Endometrial microvascular endothelial cells (primary cell): Measurements from ENCODE around the gene TIGAR. TPM values are rescaled to one million over a fixed set of nuclear protein-coding genes. Genes with fewer than 3 reads are reported as not detected.

Experiments
- in situ Hi-C: cut with HindIII; loops from 2 replicates; pipeline ENCODE4 v1.10.0; 2017; ENCODE audit warnings: low sequenced_read_pairs, low pct_unique_long_range_greater_than_20kb; ENCODE audit errors: inconsistent ontology term
- total RNA-seq: library from RNA; depleted of rRNA; stranded (reverse); fragments of >200 nt; gene quantifications from one replicate; pipeline ENCODE4 v1.2.3, GENCODE V29; 2015; ENCODE audit errors: inconsistent ontology term

Gene TIGAR
- 22.6 TPM for total RNA-seq

DNA sequence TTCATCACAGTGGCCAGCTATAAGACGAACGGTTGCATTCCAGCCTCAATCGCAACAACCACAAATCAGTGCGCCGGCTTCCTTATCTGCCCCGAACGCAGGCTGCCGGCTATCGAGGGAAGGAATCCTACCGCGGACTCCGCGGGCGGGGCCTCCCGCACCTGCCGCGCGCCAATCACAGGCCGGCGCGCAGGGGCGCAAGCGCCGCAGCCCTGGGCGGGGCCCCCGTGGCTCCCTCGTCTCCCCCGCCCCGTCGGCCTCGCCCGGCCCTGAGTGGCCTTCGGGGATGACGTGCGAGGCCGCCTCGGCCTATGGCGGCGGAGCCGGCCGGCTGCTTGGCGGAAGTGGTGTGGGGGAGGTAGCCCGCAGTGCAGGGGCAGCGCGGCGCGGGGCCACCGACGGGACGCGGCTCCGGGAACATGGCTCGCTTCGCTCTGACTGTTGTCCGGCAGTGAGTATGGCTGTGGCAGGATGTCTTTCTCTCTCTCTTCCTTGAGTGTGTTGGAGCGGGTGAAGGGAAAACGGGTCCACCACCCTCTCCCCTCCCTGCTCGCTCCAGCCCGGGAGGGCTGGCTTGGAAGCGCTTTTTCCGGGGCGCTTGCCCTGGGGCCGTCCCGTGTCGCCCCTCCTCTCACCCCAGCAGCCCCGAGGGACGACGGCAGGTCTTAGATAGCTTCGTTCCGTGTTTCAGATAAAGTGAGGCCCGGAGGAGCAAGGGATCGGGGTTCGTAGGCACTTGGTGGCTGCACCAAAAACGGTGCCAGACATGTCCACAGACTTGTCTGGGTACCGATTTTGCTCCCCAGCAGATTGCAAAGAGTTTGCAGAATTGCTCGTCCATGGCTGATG is at the start of gene TIGAR:
Gene TIGAR (plus strand): TSS at position 361 of the 849 bp plus-strand sequence. CDS start 59 bp downstream, at position 420.
- in situ Hi-C loops: no loop called here

DNA sequence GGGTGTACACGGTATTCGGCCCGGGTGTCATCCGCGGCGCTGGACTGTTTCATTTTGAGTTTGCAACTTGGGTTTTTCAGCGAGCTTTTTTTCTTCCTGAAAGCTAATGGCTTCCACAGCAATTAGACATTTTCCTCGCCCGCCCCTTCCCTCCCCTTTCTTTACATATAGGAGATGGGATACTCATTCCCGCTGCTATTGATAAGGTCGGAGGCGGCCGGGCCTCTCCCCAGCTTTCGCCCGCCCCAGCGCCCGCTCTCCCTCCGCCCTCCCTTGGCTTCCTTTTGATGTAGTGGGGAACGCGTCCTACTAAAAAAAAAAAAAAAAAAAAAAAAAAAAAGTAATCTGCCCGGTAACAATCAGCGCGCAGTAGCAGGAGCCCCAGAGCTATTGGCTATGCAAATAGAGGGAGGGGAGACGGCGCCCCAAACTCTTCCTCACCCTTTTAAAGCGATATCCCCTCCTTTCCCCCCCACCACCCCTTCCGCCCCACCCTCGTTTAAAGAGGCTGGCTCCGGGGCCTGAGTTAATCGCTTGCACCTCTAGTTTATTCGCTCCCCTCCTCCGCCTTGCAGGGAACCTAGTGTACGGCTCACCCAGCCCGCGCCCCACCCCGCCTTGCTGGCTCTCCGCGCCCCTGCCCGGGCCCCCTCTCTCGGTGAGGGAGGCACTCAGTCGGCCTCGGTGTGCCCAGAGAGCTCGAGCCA is 49.1 kb upstream of the TIGAR start:
- in situ Hi-C loops: loop anchor here (25.0 kb wide), 1 partner anchor 160 kb away; no protein-coding TSS in a partner anchor

GRCh38 chr12:4272424-4273272 is 48.4 kb upstream of the TIGAR start:
- in situ Hi-C loops: loop anchor here (25.0 kb wide), 1 partner anchor 160 kb away; no protein-coding TSS in a partner anchor

DNA sequence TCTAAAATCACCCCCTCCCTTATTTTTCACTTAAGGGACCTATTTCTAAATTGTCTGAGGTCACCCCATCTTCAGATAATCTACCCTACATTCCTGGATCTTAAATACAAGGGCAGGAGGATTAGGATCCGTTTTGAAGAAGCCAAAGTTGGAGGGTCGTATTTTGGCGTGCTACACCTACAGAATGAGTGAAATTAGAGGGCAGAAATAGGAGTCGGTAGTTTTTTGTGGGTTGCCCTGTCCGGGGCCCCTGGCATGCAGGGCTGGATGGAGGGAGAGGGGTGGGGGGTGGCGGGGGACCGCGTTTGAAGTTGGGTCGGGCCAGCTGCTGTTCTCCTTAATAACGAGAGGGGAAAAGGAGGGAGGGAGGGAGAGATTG is 47.8 kb upstream of the TIGAR start:
- in situ Hi-C loops: loop anchor here (25.0 kb wide), 1 partner anchor 161 kb away; no protein-coding TSS in a partner anchor

GRCh38 chr12:4273652-4274395 is 47.2 kb upstream of the TIGAR start, which contains the start of gene CCND2:
CCND2 (plus strand) TSS chr12:4273762; CDS start chr12:4274041, 279 bp downstream.
- in situ Hi-C loops: loop anchor here (25.0 kb wide), 1 partner anchor 162 kb away; no protein-coding TSS in a partner anchor

GRCh38 chr12:4274396-4275015 is 46.5 kb upstream of the TIGAR start:
- in situ Hi-C loops: loop anchor here (25.0 kb wide), 1 partner anchor 162 kb away; no protein-coding TSS in a partner anchor

DNA sequence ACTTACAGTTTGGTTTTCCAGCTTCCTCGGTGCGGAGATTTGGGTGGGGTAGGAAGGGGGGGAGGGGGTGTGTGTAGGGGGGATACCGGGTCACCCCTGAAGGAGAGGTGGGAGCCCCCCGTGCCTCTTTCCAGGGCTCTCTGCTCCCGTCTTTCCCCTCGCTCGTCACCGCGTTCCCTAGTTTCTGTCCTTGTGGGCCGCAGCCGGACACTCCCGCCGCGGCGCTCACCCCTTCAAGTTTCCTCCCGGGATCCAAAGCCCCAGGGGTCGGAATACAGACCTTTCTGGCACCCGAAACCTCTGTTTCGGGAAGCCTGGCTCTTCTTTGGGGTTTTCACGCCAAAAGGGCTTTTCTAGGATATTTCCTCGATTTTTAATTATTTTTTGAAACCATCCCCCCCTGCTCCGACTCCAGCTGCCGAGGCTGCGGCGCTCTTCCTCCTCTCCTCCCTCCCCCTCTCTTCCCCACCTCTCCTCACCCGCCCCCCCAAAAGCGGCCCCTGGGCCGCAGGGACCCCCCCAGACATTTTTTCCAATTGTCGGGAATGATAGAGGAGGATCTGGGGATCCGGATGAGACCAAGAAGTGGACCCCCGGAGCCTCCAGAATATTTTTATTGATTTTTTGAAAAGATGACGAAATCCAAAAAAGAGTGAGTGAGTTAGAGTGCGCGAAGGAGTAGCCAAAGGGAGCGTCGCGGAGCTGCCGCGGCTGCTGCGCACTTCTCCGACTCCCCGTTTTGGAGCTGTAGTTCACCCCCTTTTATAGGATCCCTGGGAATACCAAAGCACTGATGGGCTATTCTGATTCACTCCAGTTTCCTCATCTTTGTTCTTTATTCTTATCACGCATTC is 45.8 kb upstream of the TIGAR start:
- in situ Hi-C loops: no loop called here

GRCh38 chr12:4275870-4276301 is 45.1 kb upstream of the TIGAR start:
- in situ Hi-C loops: no loop called here

- in situ Hi-C loops: no loop called here
Observed at GRCh38 chr12:4276524-4277204, 44.3 kb upstream of the TIGAR start.

DNA sequence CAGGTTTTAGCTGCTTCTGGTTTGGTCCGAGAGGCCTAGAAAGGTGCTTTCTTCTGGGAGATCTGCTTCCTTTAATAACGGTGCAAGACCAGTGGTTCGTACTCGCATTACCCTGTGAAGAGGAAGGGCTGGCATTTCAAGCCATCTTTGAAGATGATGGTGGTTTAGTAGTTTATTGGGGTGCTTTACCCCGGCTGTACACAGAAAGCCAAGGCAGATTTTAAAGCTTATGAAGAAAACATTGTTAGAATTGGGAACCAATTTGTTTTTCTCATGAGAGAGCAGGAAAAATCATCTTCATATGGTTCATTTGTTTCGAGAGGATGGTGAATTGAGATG is 43.8 kb upstream of the TIGAR start:
- in situ Hi-C loops: no loop called here

GRCh38 chr12:4277857-4278256 is 43.2 kb upstream of the TIGAR start:
- in situ Hi-C loops: no loop called here

DNA sequence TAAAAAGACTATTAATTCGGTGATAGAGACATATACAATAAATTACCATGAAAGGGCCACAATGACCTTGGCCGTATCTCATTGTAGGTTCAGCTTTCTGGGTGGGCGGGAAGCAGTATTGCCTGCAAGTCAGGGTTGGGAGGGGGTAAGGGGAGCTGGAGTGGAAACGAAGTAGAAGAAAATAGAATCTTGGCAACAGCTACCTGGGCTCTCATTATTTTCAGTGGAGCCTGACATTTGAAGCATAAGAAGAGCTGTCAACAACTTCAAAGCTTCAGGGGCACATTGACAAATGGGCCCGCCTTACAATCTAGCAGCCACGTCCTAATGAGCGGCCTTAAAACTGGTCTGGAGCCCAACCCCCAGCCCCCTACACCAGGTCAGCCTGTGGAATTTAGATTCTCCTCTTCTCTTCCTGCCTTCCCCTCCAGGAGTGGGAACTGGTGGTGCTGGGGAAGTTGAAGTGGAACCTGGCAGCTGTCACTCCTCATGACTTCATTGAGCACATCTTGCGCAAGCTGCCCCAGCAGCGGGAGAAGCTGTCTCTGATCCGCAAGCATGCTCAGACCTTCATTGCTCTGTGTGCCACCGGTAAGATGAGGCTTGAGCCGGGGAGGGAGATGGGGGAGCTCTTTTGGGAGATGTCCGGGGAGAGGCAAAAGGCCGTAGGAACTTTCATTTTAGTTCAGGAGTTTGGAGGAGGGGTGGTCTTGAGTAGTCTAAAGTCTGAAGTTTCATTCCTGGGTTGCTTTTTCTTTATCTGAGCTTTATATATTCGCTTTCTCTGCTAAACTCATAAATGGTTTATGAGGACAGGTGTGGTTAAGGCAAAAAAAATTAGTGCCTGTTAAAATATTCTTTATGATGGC is 42.5 kb upstream of the TIGAR start:
- in situ Hi-C loops: no loop called here

DNA sequence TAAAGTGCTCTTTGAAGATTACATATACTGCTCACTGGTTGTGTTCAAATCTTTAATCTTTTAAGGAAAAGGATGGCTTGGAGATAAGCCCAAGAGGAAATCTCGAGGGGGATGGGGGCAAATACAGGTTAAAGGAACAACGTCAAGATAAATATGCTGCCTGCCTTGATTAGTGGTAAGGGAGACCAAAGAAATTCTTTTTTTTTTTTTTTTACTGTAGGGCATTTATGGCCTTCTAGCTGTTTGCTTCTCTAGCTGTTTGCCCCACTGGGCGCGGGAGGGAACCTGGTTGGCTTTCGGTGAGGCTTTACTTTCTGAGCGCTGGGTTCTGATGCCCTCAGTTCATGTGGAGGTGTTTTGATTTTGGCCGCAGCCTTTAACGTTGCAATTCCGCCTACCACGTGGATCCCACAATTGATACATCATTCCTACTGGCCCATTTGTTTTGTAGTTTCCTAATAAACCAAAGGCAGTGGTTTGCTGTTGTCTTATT is 41.8 kb upstream of the TIGAR start:
- in situ Hi-C loops: no loop called here

DNA sequence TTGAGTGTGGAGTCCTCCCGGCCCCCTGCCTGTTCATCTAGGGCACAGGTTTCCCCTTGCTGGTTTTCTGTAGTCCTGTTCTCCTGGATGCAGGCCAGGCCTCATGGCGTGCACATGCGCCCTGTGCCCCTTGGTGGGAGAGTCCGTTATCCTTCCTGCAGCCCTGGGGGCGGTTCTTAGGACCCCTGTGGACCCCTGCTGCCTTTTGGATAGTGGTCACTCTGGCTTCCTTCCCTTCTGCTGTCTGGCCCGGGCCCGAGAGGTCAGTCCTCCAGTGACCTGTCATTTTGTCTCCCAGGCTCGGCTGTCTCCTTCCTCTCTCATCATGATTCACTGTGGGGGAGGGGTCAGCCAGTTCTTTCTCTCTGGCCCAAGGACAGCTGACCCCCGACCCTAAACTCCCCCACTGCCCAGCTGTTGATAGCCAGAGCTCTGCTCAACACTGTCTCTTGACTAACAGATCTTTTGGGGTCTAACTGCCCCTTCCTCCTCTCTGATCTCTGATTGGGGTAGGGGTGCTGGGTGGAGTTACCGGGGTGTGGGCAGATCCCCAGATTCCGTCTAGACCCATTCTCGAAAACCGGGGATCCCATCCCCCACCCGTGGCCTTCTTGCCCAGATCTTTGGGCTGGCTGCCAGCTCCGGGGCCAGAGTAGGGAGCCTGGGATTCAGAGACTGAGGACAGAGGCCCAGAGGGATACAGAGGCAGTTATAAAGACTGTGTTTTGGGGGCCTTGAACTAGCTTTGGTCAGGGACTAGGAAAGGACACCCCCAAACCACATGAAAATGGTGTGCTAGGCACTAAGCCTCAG is 40.5 kb upstream of the TIGAR start:
- in situ Hi-C loops: no loop called here

DNA sequence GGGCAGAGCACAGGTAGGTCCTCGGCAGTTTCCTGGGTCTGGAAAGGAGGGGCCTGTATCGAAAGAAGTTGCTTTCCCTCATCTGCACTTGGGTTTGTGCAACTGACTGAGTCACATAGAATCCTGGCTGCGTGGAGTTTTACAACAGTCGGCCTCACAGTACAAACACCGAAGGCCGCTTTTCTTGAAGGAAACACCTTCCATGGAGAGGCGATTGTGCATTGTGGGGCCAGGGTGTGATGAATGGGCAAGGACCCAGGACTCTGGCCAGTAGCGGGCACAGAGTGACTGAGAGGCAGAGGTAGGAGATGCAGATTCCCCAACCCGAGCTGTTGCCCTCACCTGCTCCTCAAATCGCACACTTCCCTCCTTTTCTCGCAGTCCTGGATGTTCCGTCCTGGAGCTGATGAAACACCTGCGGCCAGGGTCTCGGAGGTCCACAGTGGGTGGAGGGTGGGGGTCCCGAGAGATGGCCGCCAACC is 39.8 kb upstream of the TIGAR start:
- in situ Hi-C loops: no loop called here
